Trophoblast cell (in vitro differentiated cells and primary cell): ENCODE results near the gene TMEM214.

Experiments used
- DNase-seq, 2 donors: peaks; one replicate each; pipeline ENCODE4 v3.0.0-alpha.2; 2016
- H2AFZ ChIP-seq: 2 replicates; pipeline ENCODE4 v1.6.1; 2013; ENCODE audit warnings: low read length, moderate library complexity, mild to moderate bottlenecking; ENCODE audit not compliant: insufficient read depth, poor library complexity
- H2AK5ac ChIP-seq: 2 replicates; pipeline ENCODE4 v1.6.1; 2013; ENCODE audit warnings: mild to moderate bottlenecking, low read length
- H2BK120ac ChIP-seq: 2 replicates; pipeline ENCODE4 v1.6.1; 2013; ENCODE audit warnings: low read length, mild to moderate bottlenecking, moderate library complexity; ENCODE audit not compliant: insufficient read depth, poor library complexity
- H2BK12ac ChIP-seq: 2 replicates; pipeline ENCODE4 v1.6.1; 2013; ENCODE audit warnings: mild to moderate bottlenecking, low read length, moderate library complexity
- H2BK5ac ChIP-seq: 2 replicates; pipeline ENCODE4 v1.6.1; 2013; ENCODE audit warnings: low read length, low read depth, moderate library complexity, mild to moderate bottlenecking; ENCODE audit not compliant: poor library complexity
- H3K14ac ChIP-seq: 2 replicates; pipeline ENCODE4 v1.6.1; 2013; ENCODE audit warnings: mild to moderate bottlenecking, low read length
- H3K18ac ChIP-seq: 2 replicates; pipeline ENCODE4 v1.6.1; 2013; ENCODE audit warnings: mild to moderate bottlenecking, low read length
- H3K23ac ChIP-seq: 2 replicates; pipeline ENCODE4 v1.6.1; 2013; ENCODE audit warnings: low read length
- H3K27ac ChIP-seq: 2 replicates; pipeline ENCODE4 v1.5.1; 2013; ENCODE audit warnings: low read depth, mild to moderate bottlenecking, inconsistent platforms, low read length, moderate library complexity
- H3K27me3 ChIP-seq: 2 replicates; pipeline ENCODE4 v1.6.1; 2013; ENCODE audit warnings: inconsistent platforms, mild to moderate bottlenecking, low read length, moderate library complexity; ENCODE audit not compliant: insufficient read depth
- H3K36me3 ChIP-seq, 2 experiments: 1 replicate in 1 of 2; 2 replicates in 1 of 2; pipeline ENCODE4 v1.6.1; 2013; ENCODE audit warnings: low read length in 2 of 2, mild to moderate bottlenecking in 2 of 2, moderate library complexity in 1 of 2; ENCODE audit not compliant: insufficient read depth in 2 of 2, control insufficient read depth in 1 of 2
- H3K4ac ChIP-seq: 2 replicates; pipeline ENCODE4 v1.6.1; 2013; ENCODE audit warnings: low read depth, mild to moderate bottlenecking, low read length, moderate library complexity
- H3K4me1 ChIP-seq, 2 experiments: 1 replicate in 1 of 2; 2 replicates in 1 of 2; pipeline ENCODE4 v1.6.1; 2013; ENCODE audit warnings: low read length in 2 of 2, mild to moderate bottlenecking in 2 of 2, moderate library complexity in 1 of 2; ENCODE audit not compliant: insufficient read depth in 2 of 2, control insufficient read depth in 1 of 2
- H3K4me2 ChIP-seq: 2 replicates; pipeline ENCODE4 v1.6.1; 2013; ENCODE audit warnings: inconsistent platforms, mild to moderate bottlenecking, low read length, moderate library complexity
- H3K4me3 ChIP-seq: 2 replicates; pipeline ENCODE4 v1.5.1; 2013; ENCODE audit warnings: mild to moderate bottlenecking, low read depth, low read length, inconsistent platforms
- H3K79me1 ChIP-seq: one replicate; pipeline ENCODE4 v1.6.1; 2013; ENCODE audit warnings: low read length
- H3K79me2 ChIP-seq: 2 replicates; pipeline ENCODE4 v1.6.1; 2013; ENCODE audit warnings: low read length, mild to moderate bottlenecking; ENCODE audit not compliant: control insufficient read depth, insufficient read depth, poor library complexity
- H3K9ac ChIP-seq: 2 replicates; pipeline ENCODE4 v1.6.1; 2013; ENCODE audit warnings: mild to moderate bottlenecking, low read length
- H3K9me3 ChIP-seq: 2 replicates; pipeline ENCODE4 v1.6.1; 2013; ENCODE audit warnings: low read depth, mild to moderate bottlenecking, control low read depth, inconsistent platforms, low read length; ENCODE audit not compliant: insufficient read depth
- H4K12ac ChIP-seq: 2 replicates; pipeline ENCODE4 v1.6.1; 2013; ENCODE audit warnings: low read depth, mild to moderate bottlenecking, low read length, moderate library complexity
- H4K8ac ChIP-seq: 2 replicates; pipeline ENCODE4 v1.6.1; 2013; ENCODE audit warnings: low read depth, mild to moderate bottlenecking, low read length, moderate library complexity
- H4K91ac ChIP-seq: one replicate; pipeline ENCODE4 v1.6.1; 2013; ENCODE audit warnings: low read depth, mild to moderate bottlenecking, low read length, moderate library complexity
- WGBS: extraction: QIAGEN DNeasy Blood & Tissue Kit; methylation state at CpG from one replicate; pipeline ENCODE4 v1.1.7; 2013; ENCODE audit warnings: missing lambda C conversion rate; ENCODE audit not compliant: insufficient read length, insufficient coverage; ENCODE audit errors: extremely low coverage; 5-methylcytosine and 5-hydroxymethylcytosine counted together

The TMEM214 gene

DNA sequence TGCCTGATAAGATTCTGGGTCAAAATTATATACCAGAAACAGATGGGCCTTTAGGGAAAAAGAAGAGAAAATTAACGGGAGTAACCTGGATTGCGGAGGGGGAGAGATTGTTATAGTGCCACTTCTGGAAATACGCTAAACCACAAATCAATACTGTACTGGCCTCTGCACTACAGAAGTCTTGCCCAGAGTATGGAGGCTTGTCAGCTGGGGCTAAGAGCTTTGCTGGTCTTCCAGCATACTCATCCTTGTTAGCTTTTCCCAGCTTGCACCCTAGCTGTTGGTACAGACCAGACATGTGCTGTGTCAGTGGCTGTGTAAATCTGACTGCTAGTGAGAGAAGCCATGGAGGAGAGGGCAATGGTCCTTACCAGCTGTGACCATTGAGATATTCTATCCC lies 27.6 kb downstream of the TMEM214 start:
- Histone ChIP-seq H2BK12ac (no peak overlapping the region), H4K91ac (no peak overlapping the region), H3K9ac (no peak overlapping the region), H3K27ac (no peak overlapping the region), H2BK120ac (no peak overlapping the region), H2AK5ac (no peak overlapping the region), H3K4ac (no peak overlapping the region), H3K79me2 (no peaks in the 10 kb centered on the region), H2BK5ac (no peak overlapping the region), H3K9me3 (no peaks in the 10 kb centered on the region), H4K8ac (no peak overlapping the region), H3K14ac (no peak overlapping the region), H3K27me3 (no peaks in the 10 kb centered on the region), H3K23ac (no peak overlapping the region), H2AFZ (no peak overlapping the region), H3K18ac (no peak overlapping the region), H3K4me1 (peaks cover 5 to 7% of the 10 kb centered on the region in 2 experiments), H3K4me3 (no peak overlapping the region), H3K36me3 (peaks cover 17 to 35% of the 10 kb centered on the region in 2 experiments), H4K12ac (no peak overlapping the region), H3K79me1 (peaks cover 2% of the 10 kb centered on the region), H3K4me2 (no peak overlapping the region)
- WGBS: no CpG with 5 or more reads among the region's 3 CpGs
- no peak for DNase-seq

DNA sequence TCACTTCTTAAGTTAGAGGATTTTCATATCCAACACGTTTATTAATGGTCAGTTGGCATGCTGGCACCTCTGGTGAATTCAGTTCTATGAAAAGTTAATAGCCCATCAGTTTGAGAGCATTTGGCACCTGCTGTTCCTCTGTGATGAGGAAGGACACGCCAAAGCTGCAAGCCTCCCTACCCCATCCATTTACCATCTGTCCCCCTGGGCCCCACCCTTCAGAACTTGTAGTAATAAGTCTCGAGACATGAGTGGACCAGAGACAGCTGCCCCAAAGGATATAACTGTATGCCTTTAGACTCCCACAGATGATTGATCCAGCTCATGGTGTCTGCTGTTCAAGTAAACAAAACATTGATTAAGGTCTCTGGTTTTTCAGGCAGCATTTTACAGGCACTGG lies 32.4 kb downstream of the TMEM214 start:
- WGBS: no CpG with 5 or more reads among the region's 3 CpGs
- Histone ChIP-seq H3K27me3 (no peaks in the 10 kb centered on the region), H3K36me3 (peaks cover 27 to 45% of the 10 kb centered on the region in 2 experiments)

DNA sequence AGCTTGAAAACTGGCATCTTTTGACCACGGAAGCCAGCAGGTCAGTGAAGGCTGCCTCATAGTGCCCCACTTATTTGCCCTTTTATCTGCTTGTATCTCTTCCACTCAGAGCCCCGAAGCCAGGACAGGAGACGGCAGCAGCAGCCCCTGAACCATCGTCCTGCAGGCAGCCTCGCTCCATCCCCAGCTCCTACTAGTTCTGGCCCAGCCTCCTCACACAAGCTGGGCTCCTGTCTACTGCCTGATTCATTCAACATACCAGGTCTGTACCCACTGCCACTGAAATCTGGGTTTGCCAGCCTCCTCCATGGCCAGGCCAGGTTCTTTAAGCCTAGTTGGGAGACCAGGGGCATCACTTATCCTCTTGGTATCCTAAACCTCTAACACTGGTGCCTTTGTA lies 34.6 kb downstream of the TMEM214 start:
- Histone ChIP-seq H3K36me3 (peaks cover 28 to 42% of the 10 kb centered on the region in 2 experiments), H2AK5ac (no peak overlapping the region), H2AFZ (no peak overlapping the region), H3K79me1 (peaks cover 14% of the 10 kb centered on the region), H3K79me2 (peaks cover 21% of the 10 kb centered on the region), H3K9me3 (no peaks in the 10 kb centered on the region), H3K27me3 (no peaks in the 10 kb centered on the region), H3K9ac (no peak overlapping the region), H2BK12ac (no peak overlapping the region), H3K18ac (no peak overlapping the region), H3K4me1 (peaks cover 3 to 15% of the 10 kb centered on the region in 2 experiments), H4K8ac (no peak overlapping the region), H3K4ac (no peak overlapping the region), H3K4me3 (no peak overlapping the region), H3K14ac (no peak overlapping the region), H2BK5ac (no peak overlapping the region), H4K12ac (no peak overlapping the region), H4K91ac (no peak overlapping the region), H3K23ac (no peak overlapping the region), H3K4me2 (no peak overlapping the region), H2BK120ac (no peak overlapping the region), H3K27ac (no peak overlapping the region)
- no CpG with 5 or more reads among the region's 5 CpGs for WGBS
- DNase-seq: no peak

More for the DNA sequence above, 32.4 kb downstream of the TMEM214 start:
- Histone ChIP-seq H2AFZ (no peak overlapping the region), H3K18ac (no peak overlapping the region), H2AK5ac (no peak overlapping the region), H2BK12ac (no peak overlapping the region), H3K4me2 (no peak overlapping the region), H3K14ac (no peak overlapping the region), H4K8ac (no peak overlapping the region), H3K4me3 (no peak overlapping the region), H3K4ac (no peak overlapping the region), H3K4me1 (peaks cover 0 to 6% of the 10 kb centered on the region in 2 experiments), H4K12ac (no peak overlapping the region), H2BK5ac (no peak overlapping the region), H3K79me1 (no peaks in the 10 kb centered on the region), H3K9me3 (no peaks in the 10 kb centered on the region), H4K91ac (no peak overlapping the region), H2BK120ac (no peak overlapping the region), H3K79me2 (peaks cover 3% of the 10 kb centered on the region), H3K9ac (no peak overlapping the region), H3K23ac (no peak overlapping the region), H3K27ac (no peak overlapping the region)
- DNase-seq: no peak

DNA sequence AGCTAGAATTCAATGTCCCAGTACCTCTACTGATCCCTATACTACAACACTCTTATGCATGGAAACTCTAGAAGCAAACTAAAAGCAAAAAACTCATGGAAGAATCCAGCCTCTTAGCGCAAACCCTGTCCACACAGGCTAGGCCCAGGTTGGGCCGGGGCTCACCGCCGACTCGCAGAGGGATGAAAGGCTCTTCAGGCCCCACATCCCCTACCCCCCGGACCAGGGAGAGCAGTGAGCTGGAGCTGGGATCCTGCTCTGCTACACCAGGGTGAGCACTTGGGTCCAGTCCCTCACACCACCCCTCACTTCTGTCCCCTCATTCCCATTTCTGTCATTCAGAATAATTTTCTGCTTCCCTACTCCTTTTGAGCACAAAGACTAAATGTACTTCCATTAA lies 36.7 kb downstream of the TMEM214 start:
- H2BK12ac ChIP-seq: no peak overlapping the region
- no peak overlapping the region for H2AFZ ChIP-seq
- no peak overlapping the region for H4K91ac ChIP-seq
- H4K12ac ChIP-seq: no peak overlapping the region
- no peak overlapping the region for H3K23ac ChIP-seq
- no peak overlapping the region for H3K4ac ChIP-seq
- H3K79me1 ChIP-seq: peaks cover 19% of the 10 kb centered on the region
- H4K8ac ChIP-seq: no peak overlapping the region
- DNase-seq: no peak
- H3K27me3 ChIP-seq: no peaks in the 10 kb centered on the region
- H3K9ac ChIP-seq: no peak overlapping the region
- H3K14ac ChIP-seq: no peak overlapping the region
- H2BK120ac ChIP-seq: no peak overlapping the region
- H3K36me3 ChIP-seq: peaks cover 28 to 42% of the 10 kb centered on the region in 2 experiments
- H2BK5ac ChIP-seq: no peak overlapping the region
- no peak overlapping the region for H3K18ac ChIP-seq
- H3K79me2 ChIP-seq: peaks cover 21% of the 10 kb centered on the region
- no peak overlapping the region for H3K27ac ChIP-seq
- WGBS: no CpG with 5 or more reads among the region's 6 CpGs
- H3K4me2 ChIP-seq: no peak overlapping the region
- H3K4me1 ChIP-seq: peaks cover 6 to 18% of the 10 kb centered on the region in 2 experiments
- H3K9me3 ChIP-seq: no peaks in the 10 kb centered on the region
- H2AK5ac ChIP-seq: no peak overlapping the region
- no peak overlapping the region for H3K4me3 ChIP-seq
